Mucosa of gallbladder (tissue), 1 donor: ENCODE results near the gene PLN. TPM values are rescaled to one million over a fixed set of nuclear protein-coding genes. Genes with fewer than 3 reads are reported as not detected.

ENCODE experiments used
- DNase-seq: peaks from one replicate; pipeline ENCODE4 v3.0.0-alpha.2; 2020; ENCODE audit warnings: low spot score
- total RNA-seq: library from RNA; stranded (reverse); gene quantifications from one replicate; pipeline ENCODE4 v1.2.1, GENCODE V29; 2021
- donor health status: DM: no; HTN: no; CAD: no.

PLN gene
- total RNA-seq, 1 donor from 2014 or later = 152 TPM

DNA sequence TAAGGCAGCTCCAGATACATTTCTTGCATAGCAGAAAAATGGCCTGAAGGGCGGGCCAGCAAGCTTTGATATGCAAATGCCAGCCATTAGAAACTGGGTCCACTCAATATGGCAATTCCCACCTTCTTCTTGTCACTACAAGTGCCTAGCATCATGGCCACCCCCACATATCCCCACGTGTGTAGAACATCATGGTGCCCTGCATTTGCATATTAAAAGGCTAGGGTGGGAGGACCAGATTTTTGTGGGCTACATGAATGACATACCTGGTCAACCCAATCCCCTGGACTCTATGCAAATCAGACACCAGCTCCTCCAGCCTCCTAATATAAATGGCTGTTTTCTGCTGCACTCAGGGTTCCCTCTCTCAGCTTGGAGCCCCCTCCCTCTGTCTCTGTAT lies 31.7 kb downstream of the PLN start:
- DNase-seq = no peak

DNA sequence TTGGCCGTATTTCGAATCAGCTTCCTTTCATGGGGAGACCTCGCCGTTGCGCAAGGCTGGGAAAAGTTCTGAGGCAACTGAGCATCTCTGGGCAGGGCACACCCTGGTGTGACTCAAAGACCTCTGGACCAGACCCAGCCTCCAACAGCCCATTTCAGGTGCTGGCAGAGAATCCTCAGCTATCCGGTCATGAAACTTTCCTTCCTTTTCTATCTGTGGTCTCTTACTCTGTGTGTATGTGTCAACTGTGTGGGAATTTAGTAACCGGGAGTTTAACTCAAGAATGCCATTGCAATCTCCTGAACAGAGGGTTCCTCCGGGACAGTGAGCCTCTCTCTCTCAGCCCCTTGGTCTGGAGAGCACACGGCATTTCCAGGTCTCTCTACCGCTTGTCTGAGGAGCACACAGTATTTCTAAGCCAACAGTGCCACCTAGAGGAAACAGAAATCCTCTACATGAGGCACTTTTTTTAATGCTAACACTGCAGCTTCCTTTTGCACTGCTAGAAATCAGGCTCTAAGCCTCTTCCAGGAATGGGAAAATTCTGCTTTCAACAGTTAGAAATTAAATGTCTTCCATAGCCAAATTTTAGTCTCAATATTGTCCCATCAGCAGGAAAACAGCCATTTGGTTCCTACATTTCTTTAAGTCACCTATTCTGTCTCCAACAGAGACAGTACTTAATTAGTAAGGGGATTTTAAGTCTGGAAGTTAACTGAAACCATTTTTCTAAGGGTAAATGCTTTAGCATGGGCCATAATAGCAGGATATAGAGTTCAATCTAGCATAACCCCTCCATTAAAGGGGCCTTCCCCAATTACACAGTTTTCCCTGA lies 32.7 kb downstream of the PLN start:
- peak; percentile 48 for DNase-seq

DNA sequence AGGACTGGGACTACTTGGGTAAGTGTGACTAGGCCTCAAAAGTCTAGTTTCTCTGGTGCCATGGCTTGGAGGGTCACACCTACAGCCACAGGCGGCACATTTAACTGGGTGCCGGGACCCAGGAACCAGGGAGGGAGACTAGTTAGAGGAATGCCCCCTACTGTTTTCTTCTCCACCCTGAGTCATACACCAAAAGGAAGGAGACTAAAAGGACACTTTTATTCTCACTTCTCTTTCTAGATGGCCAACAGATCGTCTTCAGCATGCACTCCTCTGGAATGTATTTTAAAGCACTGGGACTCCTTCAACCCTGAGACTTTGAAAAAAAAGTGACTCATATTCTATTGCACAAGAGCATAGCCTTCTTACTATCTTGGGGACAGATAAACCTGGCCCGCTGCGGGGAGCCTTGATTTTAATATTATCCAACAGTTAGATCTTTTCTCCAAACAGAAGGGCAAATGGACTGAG lies 33.4 kb downstream of the PLN start:
- DNase-seq = no peak

DNA sequence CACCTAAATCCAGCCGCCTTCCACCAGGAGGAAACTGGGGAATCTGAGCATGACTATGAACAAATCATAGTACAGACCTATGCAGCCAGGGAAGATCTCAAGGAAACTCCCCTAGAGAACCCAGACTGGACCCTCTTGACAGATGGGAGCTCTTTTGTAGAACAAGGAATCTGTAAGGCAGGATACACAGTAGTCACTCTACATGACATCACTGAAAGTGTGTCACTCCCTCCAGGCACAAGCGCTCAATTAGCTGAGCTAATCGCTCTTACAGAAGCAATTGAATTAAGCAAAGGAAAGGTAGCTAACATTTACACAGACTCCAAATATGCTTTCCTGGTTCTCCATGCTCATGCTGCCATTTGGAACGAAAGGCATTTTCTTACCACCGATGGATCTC lies 36.8 kb downstream of the PLN start:
- no peak for DNase-seq

DNA sequence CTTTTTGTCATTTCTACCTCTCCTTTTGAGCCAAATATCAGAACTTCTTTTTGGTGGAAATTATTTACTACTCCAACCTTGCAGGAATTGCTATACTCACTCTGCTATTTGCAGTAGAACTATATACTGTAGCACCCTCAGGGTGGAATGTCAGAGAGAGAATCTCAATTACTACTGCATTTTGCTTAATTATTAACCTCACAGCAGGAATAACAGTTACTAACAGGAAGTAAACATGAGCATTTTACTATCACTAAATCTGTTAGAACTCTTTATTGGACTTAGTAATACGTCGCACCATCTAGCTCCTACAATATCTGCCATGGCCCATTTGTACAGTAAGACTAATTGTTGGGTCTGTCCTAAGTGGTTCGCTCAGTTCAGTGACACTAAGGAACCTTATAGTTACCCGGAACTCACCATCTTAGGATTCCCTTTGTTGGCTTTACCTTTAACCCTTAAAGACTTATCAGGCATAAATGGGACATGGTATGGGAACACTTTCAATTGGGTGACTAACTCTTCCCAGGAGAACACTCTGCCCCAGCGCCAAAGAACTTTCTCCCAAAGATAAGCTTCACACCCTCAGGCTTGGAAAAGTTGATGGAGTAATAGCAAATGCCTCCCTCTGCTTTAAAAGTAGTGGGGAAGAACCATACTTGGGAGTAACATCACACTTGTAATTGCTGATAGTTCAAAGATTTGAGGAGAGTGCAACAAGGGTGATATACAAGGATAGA lies 38.8 kb downstream of the PLN start:
- DNase-seq = no peak

DNA sequence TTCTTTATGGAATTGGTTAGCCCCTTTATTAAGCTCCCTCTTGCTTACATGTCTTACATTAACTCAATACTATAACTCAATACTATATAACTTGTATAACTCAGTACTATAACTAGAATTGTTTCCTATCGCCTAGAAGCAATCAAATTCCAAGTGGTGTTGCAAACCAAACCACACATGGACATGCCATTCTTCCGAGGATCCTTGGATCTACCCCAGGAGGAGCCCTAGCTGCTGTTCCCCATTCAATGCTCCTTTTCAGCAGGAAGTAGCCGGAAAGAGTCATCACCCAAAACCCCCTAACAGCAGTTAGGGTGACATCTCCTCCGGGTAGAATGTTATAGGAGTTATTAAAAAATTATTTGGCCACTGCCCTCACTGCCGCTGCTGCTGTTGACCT lies 40.5 kb downstream of the PLN start:
- DNase-seq = no peak

DNA sequence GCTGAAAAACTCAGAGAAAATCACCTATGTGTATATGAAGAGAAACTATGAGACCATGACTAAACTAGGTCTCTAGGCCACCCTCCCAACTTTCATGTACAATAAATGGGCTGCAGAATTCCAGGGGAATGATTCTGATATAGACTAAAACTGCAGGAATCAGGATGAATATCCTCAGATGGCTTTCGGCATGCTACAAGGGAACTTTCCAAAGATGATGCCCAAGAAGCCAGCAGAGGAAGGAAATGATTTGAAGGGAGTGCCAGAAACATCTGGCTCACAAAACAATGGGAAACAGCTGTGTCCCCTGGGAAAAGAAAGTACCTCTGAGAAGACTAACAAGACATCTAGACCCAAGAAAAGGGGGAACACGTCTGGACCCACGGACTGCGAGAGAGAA lies 41.1 kb downstream of the PLN start:
- no peak for DNase-seq

DNA sequence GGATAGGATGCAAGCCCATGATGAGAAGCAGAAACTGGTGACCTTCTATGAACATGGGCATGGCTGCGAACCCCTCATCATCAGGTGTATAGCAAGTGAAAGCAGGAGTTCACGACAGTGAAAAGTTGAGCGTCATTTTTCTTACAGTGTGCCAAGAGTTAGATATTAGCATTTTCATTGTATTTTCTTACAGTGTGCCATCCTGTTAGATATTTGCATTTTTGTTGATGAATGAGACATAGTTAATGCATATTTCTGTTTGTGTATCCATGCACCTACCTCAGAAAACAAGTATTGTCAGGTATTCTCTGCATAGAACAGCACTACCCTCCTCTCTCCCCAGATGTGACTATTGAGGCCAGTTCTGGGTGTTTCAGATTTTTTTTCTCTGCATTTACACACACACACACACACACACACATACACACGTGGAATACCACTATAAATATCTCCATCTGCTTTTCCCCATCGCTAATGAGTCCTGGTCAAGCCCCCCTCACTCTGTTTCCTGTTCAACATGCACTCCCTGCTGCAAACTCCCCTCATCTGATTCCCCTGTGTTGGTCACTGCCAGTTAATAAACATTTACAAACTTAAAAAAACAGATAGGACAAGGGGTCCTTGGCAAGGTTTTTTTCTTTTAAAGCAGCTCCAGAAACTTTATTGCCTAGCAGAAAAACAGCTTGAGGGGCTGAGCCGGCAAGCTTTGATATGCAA lies 41.7 kb downstream of the PLN start:
- DNase-seq = no peak

DNA sequence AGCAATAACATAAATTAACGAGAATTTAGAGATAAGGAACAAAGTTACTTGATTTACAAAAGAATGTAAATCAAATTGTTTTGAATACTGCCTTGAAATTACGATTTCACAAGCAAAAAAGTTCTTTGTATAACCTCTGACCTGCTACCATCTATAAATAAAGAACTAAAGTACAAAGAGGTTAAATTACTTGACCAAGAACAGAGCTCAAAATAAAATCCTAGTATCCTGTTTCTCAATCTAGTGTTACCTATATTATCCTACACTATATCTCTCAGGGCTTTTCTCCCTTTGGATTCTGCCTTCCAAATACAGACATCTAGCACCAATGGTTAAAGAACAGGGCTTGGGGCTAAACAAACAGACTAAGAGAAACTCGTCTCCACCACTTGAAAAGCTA lies 43.8 kb downstream of the PLN start:
- no peak for DNase-seq

DNA sequence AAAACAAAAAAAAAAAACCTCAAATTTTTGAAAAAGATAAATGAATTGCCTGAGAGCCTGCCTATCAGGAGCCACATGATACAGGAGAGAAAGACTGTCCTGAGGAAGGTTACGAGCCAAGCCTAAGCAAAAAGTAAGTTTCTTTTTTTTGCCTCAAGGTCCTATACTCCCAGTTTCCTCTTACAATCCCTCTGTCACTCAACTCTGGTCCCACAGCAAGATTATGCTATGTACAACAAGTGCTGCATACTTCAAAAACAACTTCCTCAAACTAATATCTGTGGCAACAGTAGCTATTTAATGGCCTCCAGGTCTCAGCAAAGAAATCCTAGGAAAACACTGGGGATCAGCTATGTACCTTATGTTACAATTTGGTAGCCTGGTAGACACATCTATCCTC lies 46.8 kb downstream of the PLN start:
- DNase-seq = no peak

DNA sequence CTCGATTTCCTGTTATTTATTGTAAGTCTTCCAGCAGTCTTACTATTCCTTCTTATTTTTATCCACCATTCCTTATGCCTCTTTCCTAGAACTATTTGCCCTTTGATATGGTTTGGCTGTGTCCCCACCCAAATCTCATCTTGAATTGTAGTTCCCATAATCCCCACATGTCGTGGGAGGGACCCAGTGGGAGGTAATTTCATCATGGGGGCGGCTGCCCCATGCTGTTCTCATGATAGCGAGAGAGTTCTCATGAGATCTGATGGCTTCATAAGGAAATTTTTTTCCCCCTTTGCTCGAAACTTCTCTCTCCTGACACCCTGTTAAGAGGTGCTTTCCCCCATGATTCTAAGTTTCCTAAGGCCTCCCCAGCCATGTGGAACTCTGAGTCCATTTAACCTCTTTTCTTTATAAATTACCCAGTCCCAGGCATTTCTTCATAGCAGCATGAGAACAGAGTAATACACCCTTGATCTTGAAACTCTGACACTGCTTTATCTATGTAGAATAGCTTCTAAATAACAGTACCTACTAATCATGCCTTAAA lies 48.8 kb downstream of the PLN start:
- DNase-seq = no peak

DNA sequence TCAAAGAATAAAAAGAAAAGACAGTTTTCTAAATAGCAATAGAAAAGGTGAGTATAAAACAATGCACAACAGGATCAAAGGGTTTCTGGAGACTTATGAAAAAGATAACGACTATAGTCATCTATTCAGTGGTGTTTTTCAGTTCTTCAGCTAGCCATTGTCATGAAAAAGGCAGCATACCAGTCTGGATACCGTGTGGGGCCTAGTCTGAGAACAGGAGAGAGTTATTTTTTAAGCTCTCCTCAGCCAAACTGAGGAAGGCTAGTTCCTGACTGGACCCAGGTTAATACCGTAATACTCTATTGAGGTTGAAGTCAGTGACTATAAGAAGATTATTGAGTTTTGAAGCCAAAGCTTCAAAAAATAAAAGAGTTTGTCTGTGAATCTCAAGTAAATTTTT lies 49.5 kb downstream of the PLN start:
- no peak for DNase-seq

DNA sequence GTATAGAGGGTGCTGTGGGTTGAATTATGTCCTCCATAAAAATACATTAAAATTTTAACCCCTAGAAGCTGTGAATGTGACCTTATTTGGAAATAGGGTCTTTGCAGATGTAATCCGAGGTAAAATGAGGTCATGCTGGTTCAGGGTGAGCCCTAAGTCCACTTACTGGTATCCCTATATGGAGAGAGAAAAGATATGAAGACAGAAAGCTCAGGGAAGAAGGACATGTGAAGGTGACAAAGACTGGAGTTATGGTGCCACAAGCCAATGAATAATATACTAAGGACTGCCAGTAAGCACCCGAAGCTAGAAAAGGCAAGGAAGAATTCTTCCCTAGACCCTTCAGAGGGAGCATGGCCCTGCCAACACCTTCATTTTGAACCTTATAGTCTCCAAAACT lies 50.2 kb downstream of the PLN start:
- DNase-seq = no peak

DNA sequence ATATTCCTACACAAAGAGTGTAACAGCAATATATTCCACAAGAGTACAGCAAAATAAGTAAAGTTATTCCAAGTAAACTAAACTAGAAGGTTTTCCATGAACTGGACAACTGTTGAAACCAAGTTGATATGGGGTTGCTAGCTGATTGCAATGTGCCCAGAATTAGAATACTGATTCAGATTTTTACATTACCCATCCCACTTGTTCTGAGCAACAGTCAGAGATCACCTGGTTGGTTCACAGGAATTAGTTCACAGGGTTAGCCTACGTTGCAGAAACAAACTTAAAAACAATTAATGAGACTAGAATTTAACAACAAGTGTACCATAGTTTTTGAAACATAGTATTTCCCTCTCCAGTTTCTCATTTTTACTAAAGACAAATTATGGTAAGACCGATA lies 54.2 kb downstream of the PLN start:
- no peak for DNase-seq

DNA sequence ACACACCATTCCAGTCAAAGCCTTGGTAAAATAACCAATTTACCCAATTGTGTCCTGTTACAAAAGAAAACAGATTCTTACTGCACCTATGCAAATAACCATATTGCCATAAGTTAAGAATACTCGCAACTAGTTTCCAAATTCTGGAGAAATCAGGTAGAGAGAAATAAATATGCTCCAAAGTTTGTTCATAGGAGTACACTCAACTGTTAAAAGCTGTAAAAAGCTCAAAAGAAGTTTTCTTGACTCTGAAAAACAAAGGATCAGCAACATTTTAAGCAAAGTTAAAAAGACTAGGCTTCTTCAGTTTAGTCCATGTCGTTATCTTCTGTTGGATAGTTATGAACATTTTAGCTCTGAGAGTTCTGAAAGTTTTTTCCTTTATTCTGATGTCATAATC lies 55.3 kb downstream of the PLN start:
- no peak for DNase-seq

DNA sequence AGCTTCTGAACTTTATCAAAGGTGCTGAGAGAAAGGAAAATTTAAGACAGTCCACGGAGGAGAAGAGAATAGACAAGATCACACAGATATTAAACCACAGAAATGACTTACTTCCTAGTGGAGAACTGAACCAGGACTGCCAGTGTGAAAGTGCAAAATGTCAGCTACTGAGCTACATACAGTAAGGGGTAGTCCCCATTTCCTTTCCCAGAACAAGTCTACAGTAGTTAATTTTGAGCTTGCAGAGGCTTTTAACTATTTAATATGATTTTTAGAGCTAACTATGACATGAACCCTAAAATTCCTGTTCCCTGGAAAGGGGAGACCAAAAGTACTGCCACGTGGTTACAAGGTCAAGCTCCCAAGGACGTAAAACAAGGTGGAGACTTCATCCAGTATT lies 58.2 kb downstream of the PLN start:
- DNase-seq = no peak

DNA sequence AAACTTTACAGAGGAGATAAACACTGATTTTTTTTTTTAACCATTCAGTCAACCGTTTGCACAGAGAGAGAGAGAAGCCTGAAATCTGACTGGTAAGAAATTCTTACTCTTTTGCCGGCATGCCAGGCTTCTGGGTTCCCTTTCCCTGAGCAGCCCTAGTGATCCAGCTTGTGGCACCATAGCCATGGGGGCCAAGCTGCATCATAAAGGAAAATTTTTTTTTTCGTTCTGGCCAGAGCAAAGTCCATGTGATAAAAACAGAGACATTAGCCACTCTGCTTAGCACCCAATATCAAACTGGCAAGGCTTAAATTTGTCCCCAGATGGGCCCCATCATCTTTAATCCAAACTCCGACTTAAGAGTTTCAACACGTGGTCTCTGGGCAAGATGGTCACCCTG lies 58.8 kb downstream of the PLN start:
- no peak for DNase-seq

Other genes starting within 250 kb of the PLN start
- 9.7 TPM for gene CEP85L, start 103.3 kb downstream of the PLN start, total RNA-seq